H1 (cell line): Measurements from ENCODE around the gene QRICH1. TPM values are rescaled to one million over a fixed set of nuclear protein-coding genes. Genes with fewer than 3 reads are reported as not detected.

Experiments used
- CTCF ChIA-PET: fragments of 300-600 bp; sonication (Branson Sonifier 250); formaldehyde crosslinking; loops from one replicate; lab custom pipeline; 2021; ENCODE audit not compliant: partially characterized antibody; lab: Charles Lee
- POLR2A ChIA-PET: fragments of 300-600 bp; sonication (Branson Sonifier 250); formaldehyde crosslinking; loops from one replicate; lab custom pipeline; 2021; ENCODE audit warnings: inconsistent platforms; ENCODE audit not compliant: partially characterized antibody; lab: Charles Lee
- DNase-seq, 2 experiments: peaks; one replicate each; pipeline versions ENCODE4 v3.0.0 to v3.0.0-alpha.2; 2010 to 2022; ENCODE audit warnings: low spot score in 2 of 2, low read depth in 1 of 2, mixed read lengths in 1 of 2
- FAIRE-seq: peaks from 2 replicates; lab custom pipeline; 2011; peaks lifted over from hg19 to GRCh38; lab: Jason Lieb, UNC
- H2AFZ ChIP-seq: 2 replicates; pipeline ENCODE4 v1.8.1; 2012; ENCODE audit warnings: low read length, inconsistent platforms
- H2AK5ac ChIP-seq: 2 replicates; pipeline ENCODE4 v1.6.1; 2013; ENCODE audit warnings: low read depth, low read length
- H2BK120ac ChIP-seq: replicated peaks from 2 replicates; pipeline ENCODE3; 2013; ENCODE audit warnings: low read depth, low read length, inconsistent platforms
- H2BK12ac ChIP-seq: 2 replicates; pipeline ENCODE4 v1.6.1; 2013; ENCODE audit warnings: low read depth, low read length
- H2BK15ac ChIP-seq: 2 replicates; pipeline ENCODE4 v1.6.1; 2013; ENCODE audit warnings: low read length
- H2BK20ac ChIP-seq: 2 replicates; pipeline ENCODE4 v1.6.1; 2013; ENCODE audit warnings: low read length
- H2BK5ac ChIP-seq: 2 replicates; pipeline ENCODE4 v1.6.1; 2013; ENCODE audit warnings: low read depth, low read length
- H3K14ac ChIP-seq: 2 replicates; pipeline ENCODE4 v1.6.1; 2013; ENCODE audit warnings: inconsistent platforms; ENCODE audit not compliant: insufficient read length
- H3K18ac ChIP-seq: 2 replicates; pipeline ENCODE4 v1.6.1; 2013; ENCODE audit warnings: low read length; ENCODE audit errors: extremely low read depth
- H3K23ac ChIP-seq: 2 replicates; pipeline ENCODE4 v1.6.1; 2013; ENCODE audit warnings: inconsistent platforms; ENCODE audit not compliant: insufficient read length
- H3K23me2 ChIP-seq: 2 replicates; pipeline ENCODE4 v1.6.1; 2013; ENCODE audit warnings: low read depth, low read length
- H3K27ac ChIP-seq: 2 replicates; pipeline ENCODE4 v1.6.1; 2011; ENCODE audit warnings: low read depth, low read length, inconsistent platforms
- H3K27me3 ChIP-seq, 4 experiments: replicated peaks in 1 of 4; 1 replicate in 1 of 4; 2 replicates in 3 of 4; pipeline versions ENCODE4 v1.6.1 to v1.8.1; 2011 to 2013; ENCODE audit warnings: low read length in 3 of 4, mild to moderate bottlenecking in 3 of 4, inconsistent platforms in 2 of 4, mixed read lengths in 2 of 4, moderate library complexity in 1 of 4; ENCODE audit not compliant: control insufficient read depth in 3 of 4, insufficient read depth in 3 of 4; ENCODE audit errors: extremely low read depth in 1 of 4
- H3K36me3 ChIP-seq, 4 experiments: 2 replicates each; pipeline versions ENCODE4 v1.6.1 to v1.8.1; 2011 to 2013; ENCODE audit warnings: mild to moderate bottlenecking in 4 of 4, low read length in 3 of 4, moderate library complexity in 2 of 4, control low read depth in 1 of 4, inconsistent platforms in 1 of 4; ENCODE audit not compliant: insufficient read depth in 4 of 4, control insufficient read depth in 2 of 4
- H3K4ac ChIP-seq: replicated peaks from 2 replicates; pipeline ENCODE3; 2013; ENCODE audit warnings: low read length, low read depth, mixed read lengths, inconsistent platforms; ENCODE audit not compliant: insufficient read length
- H3K4me1 ChIP-seq, 4 experiments: replicated peaks in 1 of 4; 1 replicate in 1 of 4; 2 replicates in 3 of 4; pipeline versions ENCODE4 v1.6.1 to v1.8.1; 2011 to 2013; ENCODE audit warnings: low read length in 3 of 4, inconsistent platforms in 2 of 4, mixed read lengths in 1 of 4; ENCODE audit not compliant: insufficient read depth in 4 of 4, control insufficient read depth in 3 of 4
- H3K4me2 ChIP-seq, 2 experiments: 2 replicates each; pipeline versions ENCODE4 v1.6.1 to v1.8.1; 2011 to 2013; ENCODE audit warnings: low read depth in 2 of 2, low read length in 2 of 2, control low read depth in 1 of 2, inconsistent platforms in 1 of 2, mild to moderate bottlenecking in 1 of 2; ENCODE audit not compliant: insufficient read depth in 1 of 2
- H3K4me3 ChIP-seq, 4 experiments: fragments of 200-600, 300-600 bp in 1 of 4; sonication (generic), shearing (Covaris generic), sonication (Bioruptor Twin) in 1 of 4; 2 replicates each; pipeline versions ENCODE4 v1.5.1 to v1.8.1; 2011 to 2016; ENCODE audit warnings: low read length in 4 of 4, low read depth in 3 of 4, control low read depth in 2 of 4, inconsistent platforms in 2 of 4, mild to moderate bottlenecking in 2 of 4, mixed read lengths in 1 of 4, moderate library complexity in 1 of 4; ENCODE audit not compliant: insufficient read depth in 2 of 4; ENCODE audit errors: extremely low read depth in 1 of 4
- H3K56ac ChIP-seq: replicated peaks from 2 replicates; pipeline ENCODE3; 2013; ENCODE audit warnings: low read depth, mild to moderate bottlenecking, mixed read lengths, low read length, inconsistent platforms; ENCODE audit not compliant: insufficient read length
- H3K79me1 ChIP-seq: 2 replicates; pipeline ENCODE4 v1.6.1; 2013; ENCODE audit warnings: low read depth, low read length, control low read depth
- H3K79me2 ChIP-seq, 2 experiments: 2 replicates each; pipeline versions ENCODE4 v1.6.1 to v1.8.1; 2012 to 2013; ENCODE audit warnings: low read length in 2 of 2, mild to moderate bottlenecking in 2 of 2, inconsistent platforms in 1 of 2; ENCODE audit not compliant: insufficient read depth in 2 of 2, control insufficient read depth in 1 of 2
- H3K9ac ChIP-seq, 4 experiments: replicated peaks in 1 of 4; 1 replicate in 1 of 4; 2 replicates in 3 of 4; pipeline versions ENCODE4 v1.6.1 to v1.8.1; 2011 to 2013; ENCODE audit warnings: low read depth in 3 of 4, low read length in 3 of 4, control low read depth in 2 of 4, mild to moderate bottlenecking in 2 of 4, moderate library complexity in 2 of 4, inconsistent platforms in 1 of 4; ENCODE audit errors: extremely low read depth in 1 of 4
- H3K9me3 ChIP-seq, 2 experiments: 2 replicates each; pipeline versions ENCODE4 v1.6.1 to v1.8.1; 2012 to 2013; ENCODE audit warnings: mild to moderate bottlenecking in 2 of 2, moderate library complexity in 2 of 2, control low read depth in 1 of 2, inconsistent platforms in 1 of 2, low read depth in 1 of 2, low read length in 1 of 2, mixed read lengths in 1 of 2; ENCODE audit not compliant: insufficient read depth in 2 of 2
- H4K20me1 ChIP-seq, 2 experiments: replicated peaks in 1 of 2; 2 replicates each; pipeline versions ENCODE3 to v1.8.1; 2011 to 2013; ENCODE audit warnings: inconsistent platforms in 2 of 2, low read length in 2 of 2, mild to moderate bottlenecking in 1 of 2; ENCODE audit not compliant: insufficient read depth in 2 of 2, control insufficient read depth in 1 of 2
- H4K5ac ChIP-seq: 2 replicates; pipeline ENCODE4 v1.6.1; 2013; ENCODE audit warnings: low read length, low read depth, mixed read lengths, inconsistent platforms; ENCODE audit not compliant: insufficient read length
- H4K8ac ChIP-seq: 2 replicates; pipeline ENCODE4 v1.8.0; 2013; ENCODE audit warnings: mild to moderate bottlenecking, moderate library complexity, low read length, inconsistent platforms; ENCODE audit not compliant: insufficient read depth; ENCODE audit errors: extremely low read depth
- H4K91ac ChIP-seq: replicated peaks from 2 replicates; pipeline ENCODE3; 2013; ENCODE audit warnings: low read length, mixed read lengths, inconsistent platforms; ENCODE audit not compliant: insufficient read length
- BRCA1 ChIP-seq: IDR thresholded peaks from 2 replicates; pipeline ENCODE4 v1.6.1; 2012; ENCODE audit warnings: low read depth, low read length, improper control_type of control experiment
- CHD2 ChIP-seq: IDR thresholded peaks from 2 replicates; pipeline ENCODE4 v1.6.1; 2012; ENCODE audit warnings: low read length, improper control_type of control experiment
- CREB1 ChIP-seq: IDR thresholded peaks from 2 replicates; pipeline ENCODE4 v1.6.1; 2012; ENCODE audit warnings: inconsistent platforms
- JUN ChIP-seq: IDR thresholded peaks from 2 replicates; pipeline ENCODE4 v1.6.1; 2011; ENCODE audit warnings: low read depth, mild to moderate bottlenecking, improper control_type of control experiment, low read length
- KDM4A ChIP-seq: IDR thresholded peaks from one replicate; pipeline ENCODE4 v1.7.1; 2012; ENCODE audit warnings: low read depth, mild to moderate bottlenecking, moderate library complexity, low read length, inconsistent platforms; ENCODE audit not compliant: severe bottlenecking
- KDM5A ChIP-seq: fragments of 200-600 bp; IDR thresholded peaks from 2 replicates; pipeline ENCODE4 v1.7.1; 2012; ENCODE audit warnings: mild to moderate bottlenecking, low read length, inconsistent platforms, mixed read lengths
- WGBS, 2 experiments: shearing (Covaris generic) in 1 of 2; methylation state at CpG; one replicate each; pipeline versions ENCODE4 v1.1.6 to v1.1.7; 2013 to 2015; ENCODE audit warnings: low lambda C conversion rate in 2 of 2, mixed read lengths in 2 of 2, inconsistent platforms in 1 of 2, low coverage in 1 of 2, missing lambda C conversion rate in 1 of 2; ENCODE audit not compliant: insufficient replicate concordance in 2 of 2, insufficient coverage in 1 of 2, insufficient read length in 1 of 2; ENCODE audit errors: extremely low coverage in 1 of 2, missing lambda C conversion rate in 1 of 2; 5-methylcytosine and 5-hydroxymethylcytosine counted together
- polyA plus RNA-seq, 7 experiments: library from polyadenylated mRNA; depleted of rRNA in 3 of 7; stranded (reverse) in 5 of 7; unstranded in 2 of 7; fragments of >200 nt in 5 of 7; fragments of 200-250 nt in 2 of 7; gene quantifications; 1 replicate in 5 of 7; 2 replicates in 1 of 7; 4 replicates in 1 of 7; pipeline versions ENCODE4 v1.2.1 to v1.2.3, GENCODE V29; 2011 to 2013; ENCODE audit warnings: missing spikeins in 2 of 7, mixed read lengths in 2 of 7
- total RNA-seq: library from RNA; stranded (reverse); fragmentation: NEBNext Ultra II Directional; extraction: Animal tissue kit (Norgen Biotek cat#: 25700); gene quantifications from 2 replicates; pipeline ENCODE4 v1.2.1, GENCODE V29; 2021

The QRICH1 gene
- total and polyA plus RNA-seq, 2 of the 8 experiments (the other 6 are each of a cell fraction or from before 2014, with no cell fraction given): 128 to 142 TPM

- Histone ChIP-seq H2BK20ac (no peak overlapping the region), H4K8ac (peak overlapping the region; percentile 99), H3K4me2 (peak overlapping the region; percentile 96 to 98), H3K14ac (no peak overlapping the region), H2AK5ac (no peak overlapping the region), H3K9ac (peak overlapping the region; percentile 86 to 96 (median 95)), H4K20me1 (peaks cover 10 to 14% of the 10 kb centered on the region in 2 experiments), H3K23me2 (peaks cover 32% of the 10 kb centered on the region), H3K4ac (peak overlapping the region; percentile 62), H3K23ac (no peak overlapping the region), H4K91ac (no peak overlapping the region), H2BK120ac (no peak overlapping the region), H2BK5ac (peak overlapping the region; percentile 98), H3K27me3 (no peaks in the 10 kb centered on the region), H2AFZ (no peak overlapping the region), H4K5ac (peak overlapping the region; percentile 90), H3K27ac (peak overlapping the region; percentile 91), H3K4me1 (peaks cover 0 to 21% (median 13%) of the 10 kb centered on the region in 4 experiments; a peak in 6 of 7 replicates), H3K9me3 (no peaks in the 10 kb centered on the region), H3K79me2 (peaks cover 0 to 16% of the 10 kb centered on the region in 2 experiments; a peak in 1 of 4 replicates), H3K18ac (peak overlapping the region; percentile 87), H3K79me1 (peaks cover 5% of the 10 kb centered on the region), H2BK12ac (0 out of 2 replicates have a peak overlapping the region, but pooled peaks have one; percentile 75), H3K56ac (peak overlapping the region; percentile 75), H2BK15ac (no peak overlapping the region), H3K36me3 (peaks cover 26 to 38% (median 28%) of the 10 kb centered on the region in 4 experiments), H3K4me3 (peak overlapping the region; percentile 84 to 97 (median 95))
- FAIRE-seq (no peak), DNase-seq (peak; percentile 94 to 99)
- WGBS, 2 experiments: 0% methylated on average over 56 of the region's 60 CpGs; no CpG with 5 or more reads in 1 of the 2 experiments
- CTCF ChIA-PET: interaction anchor here (0.6 to 24.3 kb wide), 14 partner anchors 9 to 356 kb away, joined by 3 to 467 read pairs (median 6); partner anchors contain the start of genes P4HTM, QRICH1, USP19 and WDR6
- POLR2A ChIA-PET: interaction anchor here (0.7 to 38.8 kb wide), 24 partner anchors 8 to 390 kb away, joined by 3 to 1518 read pairs (median 6); partner anchors contain the start of genes DALRD3, IMPDH2, IP6K2 and KLHDC8B
- TF ChIP-seq KDM5A (peak; percentile 35; the same call in 1 of the 2 replicates), KDM4A (no peak), JUN (no peak), CHD2 (no peak), BRCA1 (no peak), CREB1 (peak; percentile 92)
These were observed 72.6 kb downstream of the QRICH1 start for GRCh38 chr3:49021213-49021812.
